PC-9 (cell line): ENCODE data around the gene CLSTN1. TPM values are rescaled to one million over a fixed set of nuclear protein-coding genes. Genes with fewer than 3 reads are reported as not detected.

Experiments used
- BruUV-seq: library from RNA; stranded (reverse); fragments of 400-500 nt; replicated peaks from 2 replicates; lab custom pipeline; 2021; lab: Mats Ljungman, UMichigan
- CTCF ChIA-PET: fragments of 300-600 bp; sonication (Branson Sonifier 250); formaldehyde crosslinking; loops from one replicate; lab custom pipeline; 2022; ENCODE audit warnings: antibody characterized with exemption; lab: Charles Lee
- POLR2A ChIA-PET: fragments of 300-600 bp; sonication (Branson Sonifier 250); formaldehyde crosslinking; loops from one replicate; lab custom pipeline; 2022; ENCODE audit warnings: antibody characterized with exemption; ENCODE audit not compliant: unreplicated experiment; lab: Charles Lee
- DNase-seq, 2 experiments: peaks; one replicate each; pipeline versions ENCODE4 v3.0.0 to v3.0.0-alpha.2; 2015 to 2022; ENCODE audit warnings: mixed read lengths in 1 of 2
- H2AFZ ChIP-seq: fragments of 200-600 bp; sonication (generic); 2 replicates; pipeline ENCODE4 v1.8.1; 2017; ENCODE audit warnings: antibody characterized with exemption
- H3F3A ChIP-seq: fragments of 200-600 bp; sonication (generic); 2 replicates; pipeline ENCODE4 v1.8.1; 2017; ENCODE audit warnings: antibody characterized with exemption, mild to moderate bottlenecking, low read depth; ENCODE audit not compliant: insufficient read depth
- H3K27ac ChIP-seq: fragments of 200-600 bp; sonication (generic); 2 replicates; pipeline ENCODE4 v1.6.1; 2016; ENCODE audit warnings: mixed run types
- H3K27me3 ChIP-seq: fragments of 200-600 bp; sonication (generic); 2 replicates; pipeline ENCODE4 v1.6.1; 2016; ENCODE audit warnings: low read depth, mixed run types; ENCODE audit not compliant: insufficient read depth
- H3K36me3 ChIP-seq: fragments of 200-600 bp; sonication (generic); 2 replicates; pipeline ENCODE4 v1.6.1; 2016; ENCODE audit warnings: low read depth, mixed run types
- H3K4me1 ChIP-seq: fragments of 200-600 bp; sonication (generic); replicated peaks from 2 replicates; pipeline ENCODE4 v1.6.1; 2016; ENCODE audit warnings: mixed run types; ENCODE audit not compliant: insufficient read depth
- H3K4me2 ChIP-seq: fragments of 200-600 bp; sonication (generic); 2 replicates; pipeline ENCODE4 v1.6.1; 2017; ENCODE audit warnings: mixed run types
- H3K4me3 ChIP-seq: fragments of 200-600 bp; sonication (generic); 2 replicates; pipeline ENCODE4 v1.6.1; 2016; ENCODE audit warnings: mixed run types
- H3K79me2 ChIP-seq: fragments of 200-600 bp; sonication (generic); 2 replicates; pipeline ENCODE4 v1.6.1; 2017; ENCODE audit warnings: low read depth, mixed run types
- H3K9me2 ChIP-seq: fragments of 200-600 bp; sonication (generic); 2 replicates; pipeline ENCODE4 v1.8.1; 2017; ENCODE audit warnings: mild to moderate bottlenecking; ENCODE audit not compliant: insufficient read depth
- H3K9me3 ChIP-seq: fragments of 200-600 bp; sonication (generic); 2 replicates; pipeline ENCODE4 v1.8.1; 2016; ENCODE audit warnings: low read depth; ENCODE audit not compliant: insufficient read depth
- H4K20me1 ChIP-seq: fragments of 200-600 bp; sonication (generic); 2 replicates; pipeline ENCODE4 v1.8.1; 2017; ENCODE audit not compliant: insufficient read depth
- CTCF ChIP-seq: fragments of 200-600 bp; sonication (generic); conservative IDR thresholded peaks from 2 replicates; pipeline ENCODE4 v1.6.1; 2017; ENCODE audit warnings: mixed run types, antibody characterized with exemption, mild to moderate bottlenecking, moderate library complexity
- EZH2 ChIP-seq: fragments of 200-600 bp; sonication (generic); IDR thresholded peaks from 2 replicates; pipeline ENCODE4 v1.8.0; 2017; ENCODE audit warnings: antibody characterized with exemption, low read depth
- intact Hi-C: fragments of 100-400 bp; cut with micrococcal nuclease; formaldehyde crosslinking; loops from one replicate; pipeline ENCODE4 v1.10.0; 2022; ENCODE audit not compliant: unreplicated experiment
- total RNA-seq: library from RNA; stranded (reverse); gene quantifications from 2 replicates; pipeline ENCODE4 v1.2.3, GENCODE V29; 2021

CLSTN1 gene
- total RNA-seq, 1 experiment from 2014 or later, result 140 TPM

DNA sequence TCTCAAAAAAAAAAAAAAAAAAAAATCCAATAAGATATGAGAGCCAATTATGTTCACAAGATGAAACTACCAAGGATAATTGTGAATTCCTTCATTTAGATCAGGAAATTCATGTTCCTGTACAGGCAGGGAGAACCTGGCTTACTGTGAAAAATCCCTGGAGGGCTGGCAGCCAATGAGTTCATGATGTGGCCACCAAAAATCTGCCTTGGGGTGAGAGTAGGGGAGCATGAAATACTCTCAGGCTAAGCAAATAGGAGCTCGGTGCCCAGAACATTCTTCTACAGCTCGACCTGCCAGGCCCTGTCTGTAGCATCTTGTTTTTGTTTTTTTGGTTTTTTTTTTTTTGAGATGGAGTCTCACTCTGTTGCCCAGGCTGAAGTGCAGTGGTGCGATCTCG is 122.1 kb downstream of the CLSTN1 start:
- H3K27me3 ChIP-seq, result no peaks in the 10 kb centered on the region
- no peak for DNase-seq
- H3K79me2 ChIP-seq, result no peaks in the 10 kb centered on the region
- no peaks in the 10 kb centered on the region for H3K9me3 ChIP-seq
- no TSS peak for BruUV-seq
- H3K36me3 ChIP-seq, result no peaks in the 10 kb centered on the region
- TF ChIP-seq EZH2 (no peak), CTCF (no peak)
- no peaks in the 10 kb centered on the region for H3K9me2 ChIP-seq
- no peak overlapping the region for H2AFZ ChIP-seq
- intact Hi-C loops, result no loop called here
- peaks cover 18% of the 10 kb centered on the region; the same call in 1 of the 2 replicates for H3K4me1 ChIP-seq
- no peak overlapping the region for H3K4me3 ChIP-seq
- ChIA-PET CTCF (no interaction called here), POLR2A (no interaction called here)
- H3K4me2 ChIP-seq, result no peak overlapping the region
- no peak overlapping the region for H3K27ac ChIP-seq
- no peaks in the 10 kb centered on the region for H4K20me1 ChIP-seq
- H3F3A ChIP-seq, result no peaks in the 10 kb centered on the region

- Histone ChIP-seq H2AFZ (no peak overlapping the region), H4K20me1 (no peaks in the 10 kb centered on the region), H3K4me2 (0 out of 2 replicates have a peak overlapping the region, but pooled peaks have one; percentile 9), H3K4me3 (no peak overlapping the region), H3K4me1 (peaks cover 18% of the 10 kb centered on the region; the same call in 1 of the 2 replicates), H3F3A (no peaks in the 10 kb centered on the region), H3K9me3 (no peaks in the 10 kb centered on the region), H3K36me3 (no peaks in the 10 kb centered on the region), H3K9me2 (no peaks in the 10 kb centered on the region), H3K27ac (no peak overlapping the region), H3K79me2 (no peaks in the 10 kb centered on the region), H3K27me3 (no peaks in the 10 kb centered on the region)
- DNase-seq, result peak; percentile 56 to 60
- no TSS peak for BruUV-seq
- CTCF ChIA-PET, result no interaction called here
- no peak for TF ChIP-seq EZH2
- TF ChIP-seq CTCF, result no peak
- POLR2A ChIA-PET, result interaction anchor here (0.6 kb wide), 1 partner anchor 236 kb away, joined by 27 read pairs; no protein-coding TSS in a partner anchor
- intact Hi-C loops, result no loop called here
Observed at GRCh38 chr1:9700340-9700739, 123.4 kb downstream of the CLSTN1 start.

DNA sequence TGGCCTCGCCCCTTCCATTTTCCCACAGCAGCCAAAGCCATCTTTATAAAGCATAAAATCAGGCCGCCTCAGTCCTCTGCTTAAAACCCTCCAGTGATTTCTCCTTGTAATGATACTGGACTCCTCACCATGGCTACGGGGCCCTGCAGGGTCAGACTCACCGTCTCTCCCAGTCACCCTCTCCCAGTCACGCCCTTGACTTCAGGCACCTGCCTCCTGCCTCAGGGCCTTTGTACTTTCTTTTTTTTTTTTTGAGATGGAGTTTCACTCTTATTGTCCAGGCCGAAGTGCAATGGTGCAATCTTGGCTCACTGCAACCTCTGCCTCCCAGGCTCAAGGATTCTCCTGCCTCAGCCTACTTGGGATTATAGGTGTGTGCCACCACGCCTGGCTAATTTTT is 124.4 kb downstream of the CLSTN1 start:
- no peak overlapping the region for H3K4me2 ChIP-seq
- DNase-seq, result peak; percentile 34 to 47
- H3K4me1 ChIP-seq, result 0 out of 2 replicates have a peak, but pooled peaks cover 18% of the 10 kb centered on the region
- ChIA-PET CTCF (no interaction called here), POLR2A (no interaction called here)
- no peaks in the 10 kb centered on the region for H3F3A ChIP-seq
- H3K4me3 ChIP-seq, result no peak overlapping the region
- no peaks in the 10 kb centered on the region for H3K9me2 ChIP-seq
- no peak overlapping the region for H2AFZ ChIP-seq
- intact Hi-C loops, result no loop called here
- no peaks in the 10 kb centered on the region for H3K9me3 ChIP-seq
- no TSS peak for BruUV-seq
- H3K79me2 ChIP-seq, result no peaks in the 10 kb centered on the region
- no peaks in the 10 kb centered on the region for H4K20me1 ChIP-seq
- H3K27ac ChIP-seq, result no peak overlapping the region
- no peaks in the 10 kb centered on the region for H3K36me3 ChIP-seq
- H3K27me3 ChIP-seq, result no peaks in the 10 kb centered on the region
- TF ChIP-seq CTCF (no peak), EZH2 (no peak)
